Measurements from ENCODE around the gene GALNT14. TPM values are rescaled to one million over a fixed set of nuclear protein-coding genes. Genes with fewer than 3 reads are reported as not detected.

GALNT14 gene
- total and polyA plus RNA-seq, 10 of the 15 experiments (the other 5 are each of a cell fraction or from before 2014, with no cell fraction given): 3.7 to 17.8 (median 6.0) TPM

GRCh38 chr2:30987566-30987965 is 150.7 kb downstream of the GALNT14 start (continued):
- TF ChIP-seq USF2 (IDR thresholded peaks at IDR 0.05; ENCODE audit: borderline replicate concordance, low read depth, low read length) (no peak), BCL11A (IDR thresholded peaks at IDR 0.05; ENCODE audit: low read depth, low read length) (no peak), MXI1 (IDR thresholded peaks at IDR 0.05; ENCODE audit: low read depth, low read length) (no peak), ATF2 (IDR thresholded peaks at IDR 0.05; ENCODE audit: low read length) (no peak), HCFC1 (IDR thresholded peaks at IDR 0.05; ENCODE audit: low read length) (no peak), RELA (IDR thresholded peaks at IDR 0.05; ENCODE audit: borderline replicate concordance, partially characterized antibody) (no peak)

GRCh38 chr2:30986231-30986580 is 152.0 kb downstream of the GALNT14 start:
- H4K20me1 ChIP-seq (ENCODE audit: control insufficient read depth, insufficient read depth): no peaks in the 10 kb centered on the region
- no peak for ATAC-seq
- no peaks in the 10 kb centered on the region; a peak in 1 of 4 replicates for H3K27me3 ChIP-seq (replicated peaks in 1 of 2; ENCODE audit: control insufficient read depth in 2 of 2, insufficient read depth in 2 of 2, low read length in 1 of 2)
- no TSS peak for BruUV-seq (replicated peaks)
- DNase-seq (ENCODE audit: low read depth, low spot score): no peak
- ChIA-PET CTCF (interaction anchor here (1.6 kb wide), 1 partner anchor 9 kb away, joined by 4 read pairs; no protein-coding TSS in a partner anchor), POLR2A (no interaction called here), RAD21 (ENCODE audit: unreplicated experiment) (no interaction called here), SMC1A (ENCODE audit: uncharacterized antibody, unreplicated experiment) (no interaction called here)
- 24% methylated on average over 5 of the region's 5 CpGs for WGBS (ENCODE audit: insufficient coverage, insufficient replicate concordance, low lambda C conversion rate, missing lambda C conversion rate)
- no peak overlapping the region for H3K27ac ChIP-seq (ENCODE audit: control insufficient read depth, insufficient read depth)
- TF ChIP-seq BACH1 (IDR thresholded peaks at IDR 0.05; ENCODE audit: borderline replicate concordance) (no peak), BCL3 (IDR thresholded peaks at IDR 0.05; ENCODE audit: borderline replicate concordance, insufficient read depth, low read depth, low read length, poor library complexity, severe bottlenecking) (no peak), ZSCAN29 (IDR thresholded peaks at IDR 0.05) (no peak), CEBPB (IDR thresholded peaks at IDR 0.05; ENCODE audit: borderline replicate concordance in 1 of 2, low read depth in 2 of 2, low read length in 2 of 2) (no peak), SREBF2 (IDR thresholded peaks at IDR 0.05; ENCODE audit: low read length) (no peak), HDAC2 (IDR thresholded peaks at IDR 0.05) (no peak), SMC3 (IDR thresholded peaks at IDR 0.05; ENCODE audit: borderline replicate concordance, low read length) (no peak), YBX1 (IDR thresholded peaks at IDR 0.05) (no peak), MXI1 (IDR thresholded peaks at IDR 0.05; ENCODE audit: low read depth, low read length) (no peak), HDGF (IDR thresholded peaks at IDR 0.05) (no peak), USF2 (IDR thresholded peaks at IDR 0.05; ENCODE audit: borderline replicate concordance, low read depth, low read length) (no peak), HCFC1 (IDR thresholded peaks at IDR 0.05; ENCODE audit: low read length) (no peak), ZNF217 (IDR thresholded peaks at IDR 0.05) (no peak), POLR2A (IDR thresholded peaks at IDR 0.05; ENCODE audit: low read depth, low read length) (no peak), KAT2A (conservative IDR thresholded peaks at IDR 0.05; ENCODE audit: control insufficient read depth, low read depth, low read length) (no peak), NRF1 (conservative IDR thresholded peaks at IDR 0.05; ENCODE audit: low read depth, low read length) (no peak), CHD4 (IDR thresholded peaks at IDR 0.05) (no peak), POLR2AphosphoS5 (IDR thresholded peaks at IDR 0.05; ENCODE audit: low read length) (no peak), CBX5 (IDR thresholded peaks at IDR 0.05; ENCODE audit: low read depth) (no peak), RBBP5 (conservative IDR thresholded peaks at IDR 0.05) (no peak)
- H3K4me2 ChIP-seq (ENCODE audit: control insufficient read depth, insufficient read depth): no peak overlapping the region
- H3K36me3 ChIP-seq (ENCODE audit: control insufficient read depth in 2 of 2, insufficient read depth in 2 of 2, low read length in 1 of 2): no peaks in the 10 kb centered on the region
- H3K79me2 ChIP-seq (ENCODE audit: control insufficient read depth, insufficient read depth, low read length): no peaks in the 10 kb centered on the region
- in situ Hi-C loops (cut with MboI): no loop called here
- FAIRE-seq: no peak
- H3K4me3 ChIP-seq: no peak overlapping the region
- H3K9ac ChIP-seq (ENCODE audit: control insufficient read depth, insufficient read depth, low read length): no peak overlapping the region
- no peak overlapping the region for H2AFZ ChIP-seq (ENCODE audit: control insufficient read depth, low read depth, low read length)
- H3K9me3 ChIP-seq (replicated peaks; ENCODE audit: control insufficient read depth, insufficient read depth, low read length): no peaks in the 10 kb centered on the region
- H3K4me1 ChIP-seq (ENCODE audit: control insufficient read depth, insufficient read depth, low read length): no peaks in the 10 kb centered on the region
- intact Hi-C loops (cut with micrococcal nuclease; ENCODE audit: unreplicated experiment): no loop called here
